ENCODE results near the gene AVPR2.
A peak's percentile ranks its signal among the peaks of the same experiment; 100 is the strongest.

The AVPR2 gene

DNA sequence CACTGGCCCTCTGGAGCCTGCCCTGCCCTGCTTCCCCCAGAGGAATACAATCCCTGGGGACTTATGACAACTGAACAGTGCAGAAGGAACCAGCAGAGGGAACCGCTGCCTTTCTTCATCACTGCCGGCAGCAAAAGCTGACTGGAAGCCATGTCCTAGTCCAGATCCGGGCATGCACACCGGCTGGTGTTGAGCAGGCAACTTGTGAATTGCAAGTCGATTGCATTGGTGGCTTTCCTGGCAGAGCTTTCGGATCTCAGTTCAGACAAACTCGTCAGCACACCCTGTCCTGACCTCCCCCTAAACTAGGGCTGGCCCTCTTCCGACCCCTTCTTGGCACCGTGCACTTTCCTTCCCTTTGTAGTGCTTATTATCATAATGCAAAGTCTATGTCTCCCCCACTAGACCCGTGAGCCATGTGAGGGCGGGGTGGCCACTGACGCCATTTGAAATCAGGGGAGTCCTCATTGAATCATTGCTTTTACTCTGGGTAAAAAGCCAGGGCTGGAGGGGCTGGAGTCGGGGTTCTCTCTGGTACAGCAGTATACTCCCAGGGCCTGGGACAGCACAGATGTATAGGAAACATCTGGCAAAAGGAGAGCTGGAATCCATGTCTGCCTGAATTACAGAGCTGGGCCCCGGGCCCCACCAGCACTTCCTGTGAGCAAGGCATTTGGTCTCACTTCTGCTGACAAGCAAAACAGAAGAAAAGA, 19.8 kb downstream of the AVPR2 start:
- no peak overlapping the region for H2AFZ ChIP-seq (ENCODE audit: low read length)
- H3K9me2 ChIP-seq (replicated peaks; ENCODE audit: insufficient read depth, low read length), result no peaks in the 10 kb centered on the region
- H3K36me3 ChIP-seq (replicated peaks; ENCODE audit: insufficient read depth, low read length), result no peaks in the 10 kb centered on the region
- H3K27ac ChIP-seq (ENCODE audit: low read length), result peak overlapping the region; percentile 98
- H3F3A ChIP-seq (ENCODE audit: insufficient read depth, low read length), result peaks cover 34% of the 10 kb centered on the region
- H3K79me2 ChIP-seq (ENCODE audit: low read length), result peaks cover 42% of the 10 kb centered on the region
- H3K4me2 ChIP-seq (ENCODE audit: low read depth, low read length), result peak overlapping the region; percentile 85
- DNase-seq, result peak; percentile 42
- no peaks in the 10 kb centered on the region for H3K27me3 ChIP-seq (replicated peaks; ENCODE audit: insufficient read depth, low read length)
- peak overlapping the region; percentile 90 for H3K4me3 ChIP-seq (ENCODE audit: low read length)
- TF ChIP-seq EZH2 (optimal IDR thresholded peaks at IDR 0.05; ENCODE audit: low read depth, low read length) (no peak), EZH2phosphoT487 (IDR thresholded peaks at IDR 0.05; ENCODE audit: low read length) (no peak)
- TF ChIP-seq, protein P1, sequence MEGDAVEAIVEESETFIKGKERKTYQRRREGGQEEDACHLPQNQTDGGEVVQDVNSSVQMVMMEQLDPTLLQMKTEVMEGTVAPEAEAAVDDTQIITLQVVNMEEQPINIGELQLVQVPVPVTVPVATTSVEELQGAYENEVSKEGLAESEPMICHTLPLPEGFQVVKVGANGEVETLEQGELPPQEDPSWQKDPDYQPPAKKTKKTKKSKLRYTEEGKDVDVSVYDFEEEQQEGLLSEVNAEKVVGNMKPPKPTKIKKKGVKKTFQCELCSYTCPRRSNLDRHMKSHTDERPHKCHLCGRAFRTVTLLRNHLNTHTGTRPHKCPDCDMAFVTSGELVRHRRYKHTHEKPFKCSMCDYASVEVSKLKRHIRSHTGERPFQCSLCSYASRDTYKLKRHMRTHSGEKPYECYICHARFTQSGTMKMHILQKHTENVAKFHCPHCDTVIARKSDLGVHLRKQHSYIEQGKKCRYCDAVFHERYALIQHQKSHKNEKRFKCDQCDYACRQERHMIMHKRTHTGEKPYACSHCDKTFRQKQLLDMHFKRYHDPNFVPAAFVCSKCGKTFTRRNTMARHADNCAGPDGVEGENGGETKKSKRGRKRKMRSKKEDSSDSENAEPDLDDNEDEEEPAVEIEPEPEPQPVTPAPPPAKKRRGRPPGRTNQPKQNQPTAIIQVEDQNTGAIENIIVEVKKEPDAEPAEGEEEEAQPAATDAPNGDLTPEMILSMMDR (IDR thresholded peaks at IDR 0.05; ENCODE audit: low read length), result peak; percentile 27
- peak overlapping the region; percentile 98 for H3K9ac ChIP-seq (ENCODE audit: low read length)
- peaks cover 8% of the 10 kb centered on the region; the same call in 1 of the 2 replicates for H3K4me1 ChIP-seq (ENCODE audit: low read length)
- no peaks in the 10 kb centered on the region for H3K9me3 ChIP-seq (replicated peaks; ENCODE audit: insufficient read depth, low read length)
- no peaks in the 10 kb centered on the region for H4K20me1 ChIP-seq (ENCODE audit: insufficient read depth, low read length)

DNA sequence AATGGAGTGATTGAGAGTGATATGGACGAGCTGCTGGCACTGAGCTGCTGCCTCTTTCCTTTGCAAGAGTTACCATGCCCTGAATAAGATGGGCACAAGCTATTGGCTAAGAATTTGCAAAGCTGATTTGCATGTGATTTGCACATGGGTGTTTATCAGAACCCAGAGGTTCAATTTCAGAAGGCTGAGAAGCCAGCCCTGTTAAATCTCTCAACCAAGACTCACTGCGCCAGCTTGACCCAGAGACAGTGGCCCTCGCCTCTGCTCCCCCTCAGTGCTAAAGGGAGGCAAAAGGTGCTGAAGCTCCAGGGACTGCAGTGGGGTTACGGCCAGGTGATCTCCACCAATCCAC, 20.9 kb downstream of the AVPR2 start:
- Histone ChIP-seq H3K9ac (ENCODE audit: low read length) (peak overlapping the region; percentile 98), H3K4me1 (ENCODE audit: low read length) (peaks cover 11% of the 10 kb centered on the region; the same call in 1 of the 2 replicates)

DNA sequence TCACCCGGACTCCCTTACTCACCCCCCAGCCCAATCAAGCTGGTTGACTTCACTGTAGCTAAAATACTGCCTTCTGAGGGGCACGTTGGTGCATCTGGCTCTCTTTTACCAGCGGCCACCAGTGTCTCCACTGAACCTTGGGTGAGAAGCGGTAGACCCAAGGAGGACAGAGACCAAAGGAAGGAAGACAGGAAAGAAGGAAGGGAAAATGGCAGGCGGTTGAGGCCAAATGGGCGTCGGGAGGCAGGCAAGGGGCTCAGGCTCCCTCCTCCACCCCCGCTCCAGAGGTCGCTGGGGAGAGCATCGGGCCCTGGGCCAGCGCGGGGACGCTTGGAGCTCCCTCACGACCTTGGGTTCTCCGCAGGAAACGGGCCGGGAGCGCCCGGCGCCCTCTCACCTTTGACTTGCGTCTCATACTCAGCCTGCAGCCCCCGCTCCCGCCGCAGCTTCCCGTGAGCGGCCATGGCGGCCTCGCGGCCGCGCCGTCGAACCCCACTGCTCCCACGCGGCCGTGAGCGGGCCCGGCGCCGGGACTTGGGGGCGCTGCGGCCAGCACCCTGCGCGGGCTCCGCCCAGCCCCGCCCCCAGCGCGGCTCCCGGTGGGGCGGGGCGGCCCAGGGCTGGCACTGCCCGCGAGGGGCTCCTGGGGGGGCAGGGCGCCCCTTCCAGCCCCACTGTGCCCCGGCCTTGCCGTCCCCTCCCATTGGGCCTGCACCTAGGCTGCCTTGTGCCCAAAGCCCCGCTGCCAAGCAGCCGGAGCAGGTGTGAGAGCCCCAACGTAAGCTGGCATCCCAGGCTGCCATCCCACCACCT, 21.5 kb downstream of the AVPR2 start, which contains the start of gene ARHGAP4:
Gene ARHGAP4, minus strand, starts transcription at position 526 of the 813 bp plus-strand sequence. Its CDS starts 62 bp downstream, at position 464.
- Histone ChIP-seq H3K4me1 (ENCODE audit: low read length) (peaks cover 11% of the 10 kb centered on the region; the same call in 1 of the 2 replicates), H3K36me3 (replicated peaks; ENCODE audit: insufficient read depth, low read length) (no peaks in the 10 kb centered on the region), H3K79me2 (ENCODE audit: low read length) (peaks cover 47% of the 10 kb centered on the region), H3K9me2 (replicated peaks; ENCODE audit: insufficient read depth, low read length) (no peaks in the 10 kb centered on the region), H3K4me2 (ENCODE audit: low read depth, low read length) (peak within 1 kb of the TSS; percentile 85), H3K27ac (ENCODE audit: low read length) (peak within 1 kb of the TSS; percentile 98), H2AFZ (ENCODE audit: low read length) (no peak within 1 kb of the TSS), H3K9me3 (replicated peaks; ENCODE audit: insufficient read depth, low read length) (no peaks in the 10 kb centered on the region), H4K20me1 (ENCODE audit: insufficient read depth, low read length) (no peaks in the 10 kb centered on the region), H3K27me3 (replicated peaks; ENCODE audit: insufficient read depth, low read length) (no peaks in the 10 kb centered on the region), H3K9ac (ENCODE audit: low read length) (peak within 1 kb of the TSS; percentile 98), H3F3A (ENCODE audit: insufficient read depth, low read length) (peaks cover 38% of the 10 kb centered on the region), H3K4me3 (ENCODE audit: low read length) (peak within 1 kb of the TSS; percentile 90)
- peak; percentile 58 for DNase-seq
- TF ChIP-seq, protein P1 (IDR thresholded peaks at IDR 0.05; ENCODE audit: low read length), result no peak
- no peak for TF ChIP-seq EZH2 (optimal IDR thresholded peaks at IDR 0.05; ENCODE audit: low read depth, low read length)
- TF ChIP-seq EZH2phosphoT487 (IDR thresholded peaks at IDR 0.05; ENCODE audit: low read length), result no peak

More for the DNA sequence above, 20.9 kb downstream of the AVPR2 start:
- peak overlapping the region; percentile 85 for H3K4me2 ChIP-seq (ENCODE audit: low read depth, low read length)
- H3K27ac ChIP-seq (ENCODE audit: low read length), result peak overlapping the region; percentile 98
- peak; percentile 81 for DNase-seq
- no peaks in the 10 kb centered on the region for H3K36me3 ChIP-seq (replicated peaks; ENCODE audit: insufficient read depth, low read length)
- no peaks in the 10 kb centered on the region for H4K20me1 ChIP-seq (ENCODE audit: insufficient read depth, low read length)
- H3K9me2 ChIP-seq (replicated peaks; ENCODE audit: insufficient read depth, low read length), result no peaks in the 10 kb centered on the region
- H3K27me3 ChIP-seq (replicated peaks; ENCODE audit: insufficient read depth, low read length), result no peaks in the 10 kb centered on the region
- H3K79me2 ChIP-seq (ENCODE audit: low read length), result peaks cover 43% of the 10 kb centered on the region
- H3F3A ChIP-seq (ENCODE audit: insufficient read depth, low read length), result peaks cover 38% of the 10 kb centered on the region
- H3K4me3 ChIP-seq (ENCODE audit: low read length), result peak overlapping the region; percentile 90
- TF ChIP-seq, protein P1 (IDR thresholded peaks at IDR 0.05; ENCODE audit: low read length), result no peak
- no peak for TF ChIP-seq EZH2 (optimal IDR thresholded peaks at IDR 0.05; ENCODE audit: low read depth, low read length)
- no peak for TF ChIP-seq EZH2phosphoT487 (IDR thresholded peaks at IDR 0.05; ENCODE audit: low read length)
- H2AFZ ChIP-seq (ENCODE audit: low read length), result no peak overlapping the region
- no peaks in the 10 kb centered on the region for H3K9me3 ChIP-seq (replicated peaks; ENCODE audit: insufficient read depth, low read length)
